ENCODE measurements around the gene TCAP. TPM values are rescaled to one million over a fixed set of nuclear protein-coding genes. Genes with fewer than 3 reads are reported as not detected.
A peak's percentile ranks its signal among the peaks of the same experiment; 100 is the strongest.

The TCAP gene
- total and polyA plus RNA-seq, 8 donors = 0.88 to 14.1 (median 2.2) TPM; not detected in 2

- no peak overlapping the region for H3K4me3 ChIP-seq
- no peaks in the 10 kb centered on the region for H3K27me3 ChIP-seq
- TF ChIP-seq, protein P1, sequence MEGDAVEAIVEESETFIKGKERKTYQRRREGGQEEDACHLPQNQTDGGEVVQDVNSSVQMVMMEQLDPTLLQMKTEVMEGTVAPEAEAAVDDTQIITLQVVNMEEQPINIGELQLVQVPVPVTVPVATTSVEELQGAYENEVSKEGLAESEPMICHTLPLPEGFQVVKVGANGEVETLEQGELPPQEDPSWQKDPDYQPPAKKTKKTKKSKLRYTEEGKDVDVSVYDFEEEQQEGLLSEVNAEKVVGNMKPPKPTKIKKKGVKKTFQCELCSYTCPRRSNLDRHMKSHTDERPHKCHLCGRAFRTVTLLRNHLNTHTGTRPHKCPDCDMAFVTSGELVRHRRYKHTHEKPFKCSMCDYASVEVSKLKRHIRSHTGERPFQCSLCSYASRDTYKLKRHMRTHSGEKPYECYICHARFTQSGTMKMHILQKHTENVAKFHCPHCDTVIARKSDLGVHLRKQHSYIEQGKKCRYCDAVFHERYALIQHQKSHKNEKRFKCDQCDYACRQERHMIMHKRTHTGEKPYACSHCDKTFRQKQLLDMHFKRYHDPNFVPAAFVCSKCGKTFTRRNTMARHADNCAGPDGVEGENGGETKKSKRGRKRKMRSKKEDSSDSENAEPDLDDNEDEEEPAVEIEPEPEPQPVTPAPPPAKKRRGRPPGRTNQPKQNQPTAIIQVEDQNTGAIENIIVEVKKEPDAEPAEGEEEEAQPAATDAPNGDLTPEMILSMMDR (IDR thresholded peaks at IDR 0.05) = no peak
- TF ChIP-seq EP300 (IDR thresholded peaks at IDR 0.05) = no peak
- no peak for TF ChIP-seq POLR2A (IDR thresholded peaks at IDR 0.05)
- TF ChIP-seq POLR2AphosphoS5 (IDR thresholded peaks at IDR 0.05) = no peak
- peaks cover 38 to 55% (median 49%) of the 10 kb centered on the region in 4 donors for H3K4me1 ChIP-seq
- peaks cover 21 to 86% (median 80%) of the 10 kb centered on the region in 4 donors for H3K36me3 ChIP-seq
- no peaks in the 10 kb centered on the region for H3K9me3 ChIP-seq
- WGBS, 5 donors = 54 to 67% (median 66%) methylated on average over 14 to 15 of the region's 15 CpGs
- no peak for DNase-seq
- intact Hi-C loops (cut with DNase I; ENCODE audit: low total_unique reads) = no loop called here
- H3K27ac ChIP-seq = peak overlapping the region in 4 of 5 donors; percentile 21 to 82 (median 67)
Observed at GRCh38 chr17:39659279-39660010, 5.7 kb upstream of the TCAP start.

DNA sequence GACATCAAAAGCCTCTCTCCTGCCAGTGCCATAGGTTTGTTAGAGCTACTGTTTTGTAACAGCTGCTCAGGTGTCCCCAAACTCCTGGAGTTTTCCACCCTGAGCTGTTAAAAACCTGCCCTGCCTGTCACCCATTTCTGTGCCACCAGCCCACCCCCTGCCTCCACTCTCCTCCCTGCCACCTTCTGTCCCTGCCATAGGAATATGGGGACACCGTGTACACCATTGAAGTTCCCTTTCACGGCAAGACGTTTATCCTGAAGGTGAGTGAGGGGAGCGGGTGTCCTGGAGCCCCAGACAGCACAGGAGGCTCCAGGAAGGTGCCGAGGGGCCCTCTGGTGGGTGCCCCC is 5.2 kb upstream of the TCAP start:
- intact Hi-C loops (cut with DNase I; ENCODE audit: low total_unique reads) = no loop called here
- TF ChIP-seq EP300 (IDR thresholded peaks at IDR 0.05) (no peak), POLR2AphosphoS5 (IDR thresholded peaks at IDR 0.05) (no peak), POLR2A (IDR thresholded peaks at IDR 0.05) (no peak)
- TF ChIP-seq, protein P1 (IDR thresholded peaks at IDR 0.05) = no peak
- 60 to 86% (median 81%) methylated on average over 5 of the region's 5 CpGs for WGBS, 5 donors
- no peak overlapping the region for H3K4me3 ChIP-seq
- peak overlapping the region in 4 of 5 donors; percentile 21 to 82 (median 67) for H3K27ac ChIP-seq
- H3K27me3 ChIP-seq = peaks cover 0 to 4% (median 0%) of the 10 kb centered on the region in 3 donors
- H3K9me3 ChIP-seq = no peaks in the 10 kb centered on the region
- peaks cover 43 to 61% (median 54%) of the 10 kb centered on the region in 4 donors for H3K4me1 ChIP-seq
- no peak for DNase-seq
- H3K36me3 ChIP-seq = peaks cover 21 to 81% (median 74%) of the 10 kb centered on the region in 4 donors

GRCh38 chr17:39660397-39661385 is 4.5 kb upstream of the TCAP start:
- H3K27ac ChIP-seq = peak overlapping the region in 3 of 5 donors; percentile 79 to 82 (median 81)
- H3K4me3 ChIP-seq = no peak overlapping the region
- H3K36me3 ChIP-seq = peaks cover 21 to 74% (median 72%) of the 10 kb centered on the region in 4 donors
- WGBS, 5 donors = 77 to 87% (median 83%) methylated on average over 20 to 35 of the region's 35 CpGs
- H3K27me3 ChIP-seq = peaks cover 0 to 11% (median 0%) of the 10 kb centered on the region in 3 donors
- no peaks in the 10 kb centered on the region for H3K9me3 ChIP-seq
- no peak for DNase-seq
- TF ChIP-seq, protein P1 (IDR thresholded peaks at IDR 0.05) = no peak
- TF ChIP-seq EP300 (IDR thresholded peaks at IDR 0.05) = no peak
- TF ChIP-seq POLR2AphosphoS5 (IDR thresholded peaks at IDR 0.05) = no peak
- TF ChIP-seq POLR2A (IDR thresholded peaks at IDR 0.05) = no peak
- intact Hi-C loops (cut with DNase I; ENCODE audit: low total_unique reads) = no loop called here
- peaks cover 44 to 65% (median 60%) of the 10 kb centered on the region in 4 donors for H3K4me1 ChIP-seq
